Peyer's patch (tissue), 4 donors: ENCODE measurements around the gene NLRP6.

Source experiments
- CTCF ChIP-seq, 6 experiments: fragments of 450-650 bp in 4 of 6; fragments of 200-600 bp in 2 of 6; sonication (generic) in 1 of 6; IDR thresholded peaks; one replicate each; pipeline ENCODE4 v1.5.1; 2017 to 2019; ENCODE audit warnings: antibody characterized with exemption in 6 of 6, mild to moderate bottlenecking in 3 of 6, moderate library complexity in 1 of 6
- POLR2A ChIP-seq, 2 donors: fragments of 450-650 bp; IDR thresholded peaks; one replicate each; pipeline ENCODE4 v1.5.1; 2017; ENCODE audit warnings: antibody characterized with exemption in 2 of 2, mild to moderate bottlenecking in 2 of 2, moderate library complexity in 2 of 2

- no peak for TF ChIP-seq CTCF (IDR thresholded peaks at IDR 0.05)
- peak; percentile 72 to 76 for TF ChIP-seq POLR2A (IDR thresholded peaks at IDR 0.05)
These were observed 9.7 kb downstream of the NLRP6 start for GRCh38 chr11:287821-288477.
